ENCODE measurements around the gene TEX12.

The TEX12 gene

DNA sequence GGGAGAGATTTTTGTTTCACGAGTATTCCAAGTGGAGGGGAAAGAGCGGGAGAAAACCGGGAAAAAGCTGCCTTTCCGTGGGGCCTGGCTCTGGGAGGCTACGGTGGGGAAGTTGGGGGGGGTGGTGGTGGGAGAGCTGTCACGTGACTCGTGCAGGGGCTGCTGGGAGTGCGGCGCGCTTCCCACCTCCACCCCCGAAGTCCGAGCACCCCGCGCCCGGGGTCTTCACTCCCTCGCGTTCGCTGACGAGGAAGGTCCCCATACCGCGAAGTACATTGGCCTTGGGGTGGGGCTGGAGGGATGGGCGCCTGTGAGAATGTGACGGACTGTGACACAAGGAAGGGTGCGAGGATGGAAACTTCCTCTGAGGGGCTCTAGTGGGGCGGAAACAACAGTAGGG is at the start of gene TEX12:
TEX12 (plus strand) TSS at position 228 of the 400 bp plus-strand sequence. CDS start 1,897 bp downstream, outside the sequence.
- TF ChIP-seq, protein P1, sequence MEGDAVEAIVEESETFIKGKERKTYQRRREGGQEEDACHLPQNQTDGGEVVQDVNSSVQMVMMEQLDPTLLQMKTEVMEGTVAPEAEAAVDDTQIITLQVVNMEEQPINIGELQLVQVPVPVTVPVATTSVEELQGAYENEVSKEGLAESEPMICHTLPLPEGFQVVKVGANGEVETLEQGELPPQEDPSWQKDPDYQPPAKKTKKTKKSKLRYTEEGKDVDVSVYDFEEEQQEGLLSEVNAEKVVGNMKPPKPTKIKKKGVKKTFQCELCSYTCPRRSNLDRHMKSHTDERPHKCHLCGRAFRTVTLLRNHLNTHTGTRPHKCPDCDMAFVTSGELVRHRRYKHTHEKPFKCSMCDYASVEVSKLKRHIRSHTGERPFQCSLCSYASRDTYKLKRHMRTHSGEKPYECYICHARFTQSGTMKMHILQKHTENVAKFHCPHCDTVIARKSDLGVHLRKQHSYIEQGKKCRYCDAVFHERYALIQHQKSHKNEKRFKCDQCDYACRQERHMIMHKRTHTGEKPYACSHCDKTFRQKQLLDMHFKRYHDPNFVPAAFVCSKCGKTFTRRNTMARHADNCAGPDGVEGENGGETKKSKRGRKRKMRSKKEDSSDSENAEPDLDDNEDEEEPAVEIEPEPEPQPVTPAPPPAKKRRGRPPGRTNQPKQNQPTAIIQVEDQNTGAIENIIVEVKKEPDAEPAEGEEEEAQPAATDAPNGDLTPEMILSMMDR (IDR thresholded peaks at IDR 0.05), result no peak

- TF ChIP-seq, protein P1 (IDR thresholded peaks at IDR 0.05), result no peak
Measured at GRCh38 chr11:112118176-112118575, 49.0 kb upstream of the TEX12 start.

DNA sequence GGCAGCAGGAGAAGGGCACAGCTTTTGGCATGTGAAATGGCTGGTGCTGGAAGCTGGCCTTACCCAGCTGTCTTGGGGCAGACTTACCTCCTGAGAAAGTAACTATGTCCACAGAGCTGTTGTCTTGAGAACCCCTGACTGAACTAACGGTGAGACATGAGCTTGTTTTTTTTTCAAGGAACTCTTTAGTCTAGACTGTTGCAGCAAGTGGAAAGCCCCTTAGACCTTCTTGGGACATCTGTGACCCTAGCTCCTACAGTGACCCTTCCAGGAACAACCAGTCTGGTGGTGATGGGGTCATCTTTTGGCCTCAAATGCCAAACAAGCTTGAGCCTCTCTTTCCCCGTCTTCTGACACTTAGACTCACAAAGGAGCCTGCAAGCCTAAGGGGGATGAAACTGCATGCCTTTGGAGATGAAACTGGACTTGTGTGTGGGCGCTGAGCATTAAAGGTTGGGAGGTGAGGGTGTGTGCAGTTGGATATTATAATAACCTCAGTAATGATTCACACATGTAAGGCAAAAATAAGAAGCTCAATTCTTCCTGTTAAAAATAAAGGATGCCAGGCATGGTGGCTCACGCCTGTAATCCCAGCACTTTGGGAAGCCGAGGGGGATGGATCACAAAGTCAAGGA is 45.1 kb upstream of the TEX12 start:
- TF ChIP-seq, protein P1 (IDR thresholded peaks at IDR 0.05), result no peak

GRCh38 chr11:112123129-112123528 is 44.0 kb upstream of the TEX12 start:
- TF ChIP-seq, protein P1 (IDR thresholded peaks at IDR 0.05), result no peak

GRCh38 chr11:112127056-112127455 is 40.1 kb upstream of the TEX12 start:
- TF ChIP-seq, protein P1 (IDR thresholded peaks at IDR 0.05), result no peak

DNA sequence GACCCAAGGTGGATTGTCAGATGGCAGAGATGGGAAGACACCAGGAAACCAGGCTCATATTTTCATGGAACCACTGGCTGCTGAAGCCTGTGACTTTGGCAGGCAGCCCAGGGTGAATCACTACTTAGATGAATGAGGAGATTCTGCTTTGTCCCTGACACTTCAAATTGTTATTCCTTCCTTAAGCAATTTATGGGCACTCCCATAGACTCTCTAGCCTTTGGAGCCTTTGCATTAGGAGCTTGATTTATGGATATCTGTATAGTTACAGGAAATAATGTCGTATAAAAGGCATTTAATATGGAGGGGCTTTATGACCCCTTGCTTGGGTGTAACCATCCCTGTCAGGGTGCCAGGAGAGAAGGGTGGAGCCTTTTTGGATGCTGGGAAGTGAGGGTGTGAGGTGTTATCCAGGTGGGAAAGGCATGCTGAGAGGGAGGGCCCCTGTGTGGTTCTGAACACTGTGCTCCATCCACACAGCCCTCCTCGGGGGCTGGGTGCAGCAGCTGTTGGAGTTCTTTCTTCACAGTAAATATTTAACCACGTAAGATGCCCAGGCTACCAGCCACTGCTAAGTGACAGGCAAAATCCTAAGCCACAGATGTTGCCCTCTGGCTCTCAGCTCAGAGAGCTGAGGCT is 38.6 kb upstream of the TEX12 start:
- TF ChIP-seq, protein P1 (IDR thresholded peaks at IDR 0.05), result no peak

DNA sequence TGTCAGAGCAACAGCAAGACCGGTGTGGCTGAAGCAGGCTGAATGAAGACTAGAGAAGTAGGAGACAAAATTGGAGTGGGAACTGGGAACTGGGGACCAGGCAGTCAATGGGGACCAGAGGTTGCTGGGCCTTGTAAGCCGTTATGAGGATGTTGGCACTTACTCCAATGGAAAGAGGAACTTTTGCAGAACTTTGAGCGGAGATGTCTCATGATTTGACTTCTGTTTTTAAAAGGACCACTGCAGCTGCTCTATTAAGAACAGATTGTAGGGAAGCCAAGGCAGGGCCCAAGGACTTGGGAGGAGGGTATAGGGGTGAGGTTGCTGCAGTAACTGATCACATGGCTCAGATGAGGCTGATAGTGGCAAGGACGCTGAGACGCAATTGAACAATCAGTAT is 37.5 kb upstream of the TEX12 start:
- TF ChIP-seq, protein P1 (IDR thresholded peaks at IDR 0.05), result no peak

All from LNCAP (cell line).